GM19193 (cell line): ENCODE results near the gene CCNI.

Experiments
- POLR2A ChIP-seq: IDR thresholded peaks from 4 replicates; pipeline ENCODE4 v1.6.1; 2011; ENCODE audit not compliant: insufficient read depth, insufficient read length; ENCODE audit errors: extremely low read depth

The CCNI gene

DNA sequence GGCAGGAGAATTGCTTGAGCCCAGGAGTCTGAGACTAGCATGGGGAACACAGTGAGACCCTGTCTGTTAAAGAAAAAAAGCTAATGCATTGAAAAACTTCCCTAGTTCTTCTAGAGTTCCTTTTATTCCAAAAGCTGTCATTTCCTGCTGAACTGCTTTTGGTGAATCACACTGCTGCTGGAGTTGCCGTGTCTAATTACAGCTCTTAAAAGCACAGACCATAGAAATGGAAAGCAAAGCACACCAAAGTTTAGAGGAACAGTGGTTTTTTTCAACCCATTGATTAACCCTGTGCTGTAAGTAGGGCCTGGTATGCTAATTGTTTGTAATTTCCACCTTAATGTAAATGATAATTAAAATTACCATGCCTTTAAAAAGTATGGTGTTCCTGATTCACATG is 73.9 kb downstream of the CCNI start:
- no peak for TF ChIP-seq POLR2A

DNA sequence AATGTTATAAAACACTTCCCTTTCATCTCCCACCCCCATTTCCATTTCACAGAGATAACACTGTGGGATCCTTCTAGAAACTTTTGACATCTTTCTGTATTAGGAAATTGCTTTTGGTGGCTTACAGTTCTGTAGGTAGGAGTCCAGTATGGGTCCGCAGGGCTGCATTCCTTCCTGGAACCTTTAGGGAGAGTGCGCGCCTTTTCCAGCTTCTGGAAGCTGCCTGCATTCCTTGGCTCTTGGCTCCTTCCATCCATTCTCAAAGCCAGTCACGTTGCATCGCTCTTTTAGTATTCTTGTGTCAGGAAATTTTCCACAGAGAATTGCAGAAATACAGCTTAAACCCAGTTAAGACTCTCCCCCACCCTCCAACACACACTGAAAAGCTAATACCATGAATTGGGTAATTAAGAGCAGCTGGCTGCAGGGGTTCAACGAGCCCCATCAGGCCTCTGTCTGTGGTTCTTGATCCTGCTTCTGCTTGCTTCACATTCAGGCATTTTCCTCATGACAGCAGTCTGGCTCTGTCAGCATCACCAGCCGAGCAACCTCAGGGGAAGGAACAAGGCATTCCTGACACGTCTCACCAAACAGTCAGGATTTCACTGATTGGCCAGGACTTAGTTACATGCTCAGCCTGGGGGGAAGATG is 77.4 kb downstream of the CCNI start:
- TF ChIP-seq POLR2A = no peak

DNA sequence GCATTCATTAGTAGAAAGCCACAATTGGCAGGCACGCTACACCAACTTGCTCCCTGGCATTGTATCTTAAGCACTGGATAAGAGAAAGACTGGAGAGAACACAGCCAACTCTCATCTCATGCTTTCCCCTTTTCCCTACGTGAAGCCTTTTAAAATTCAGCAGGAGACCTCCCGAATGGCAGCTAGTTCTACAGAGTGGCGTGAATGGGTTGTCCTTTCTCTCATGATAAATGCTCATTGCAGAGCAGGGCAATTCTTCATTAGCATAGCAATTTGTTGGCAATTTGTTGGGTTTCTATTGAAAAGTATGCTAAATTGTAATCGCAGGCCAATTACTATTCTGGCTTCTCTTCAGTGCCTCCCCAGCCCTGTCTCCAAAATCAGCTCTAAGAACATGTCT is 78.3 kb downstream of the CCNI start:
- TF ChIP-seq POLR2A = no peak
